ENCODE measurements around the gene USP6NL.

DNA sequence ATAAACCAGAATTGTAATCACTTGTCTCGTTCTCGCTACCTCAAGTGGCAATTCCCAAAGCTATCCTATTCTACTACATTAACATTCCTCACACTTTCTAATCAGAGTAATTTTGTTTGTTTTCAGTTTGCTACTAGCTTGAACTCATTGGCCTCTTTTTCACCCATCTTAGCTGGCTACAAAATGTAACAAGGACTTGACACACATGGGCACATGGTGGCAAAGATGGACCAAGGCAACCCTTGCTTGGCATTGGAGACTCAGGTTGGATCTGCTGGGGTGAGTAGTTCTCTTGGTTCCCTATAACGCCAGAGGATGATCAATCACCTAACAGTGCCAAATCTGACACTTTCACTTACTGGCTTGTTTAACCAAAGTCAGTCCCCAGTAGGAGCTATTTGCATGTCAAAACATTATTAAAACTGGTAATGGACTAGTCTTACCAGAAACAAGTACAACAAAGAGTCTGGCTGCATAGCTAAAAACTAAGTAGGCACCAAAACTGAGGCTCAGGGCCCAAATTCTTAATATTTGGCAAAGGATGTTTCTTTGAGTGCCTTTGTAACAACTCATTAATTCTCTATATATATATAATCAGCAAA, 1.9 kb downstream of the USP6NL start:
- TF ChIP-seq POLR2AphosphoS5 (IDR thresholded peaks at IDR 0.05; ENCODE audit: low read depth, low read length) = no peak
- no peak for TF ChIP-seq TAF1 (IDR thresholded peaks at IDR 0.05; ENCODE audit: borderline replicate concordance, insufficient read depth, low read length)
- TF ChIP-seq, protein P1, sequence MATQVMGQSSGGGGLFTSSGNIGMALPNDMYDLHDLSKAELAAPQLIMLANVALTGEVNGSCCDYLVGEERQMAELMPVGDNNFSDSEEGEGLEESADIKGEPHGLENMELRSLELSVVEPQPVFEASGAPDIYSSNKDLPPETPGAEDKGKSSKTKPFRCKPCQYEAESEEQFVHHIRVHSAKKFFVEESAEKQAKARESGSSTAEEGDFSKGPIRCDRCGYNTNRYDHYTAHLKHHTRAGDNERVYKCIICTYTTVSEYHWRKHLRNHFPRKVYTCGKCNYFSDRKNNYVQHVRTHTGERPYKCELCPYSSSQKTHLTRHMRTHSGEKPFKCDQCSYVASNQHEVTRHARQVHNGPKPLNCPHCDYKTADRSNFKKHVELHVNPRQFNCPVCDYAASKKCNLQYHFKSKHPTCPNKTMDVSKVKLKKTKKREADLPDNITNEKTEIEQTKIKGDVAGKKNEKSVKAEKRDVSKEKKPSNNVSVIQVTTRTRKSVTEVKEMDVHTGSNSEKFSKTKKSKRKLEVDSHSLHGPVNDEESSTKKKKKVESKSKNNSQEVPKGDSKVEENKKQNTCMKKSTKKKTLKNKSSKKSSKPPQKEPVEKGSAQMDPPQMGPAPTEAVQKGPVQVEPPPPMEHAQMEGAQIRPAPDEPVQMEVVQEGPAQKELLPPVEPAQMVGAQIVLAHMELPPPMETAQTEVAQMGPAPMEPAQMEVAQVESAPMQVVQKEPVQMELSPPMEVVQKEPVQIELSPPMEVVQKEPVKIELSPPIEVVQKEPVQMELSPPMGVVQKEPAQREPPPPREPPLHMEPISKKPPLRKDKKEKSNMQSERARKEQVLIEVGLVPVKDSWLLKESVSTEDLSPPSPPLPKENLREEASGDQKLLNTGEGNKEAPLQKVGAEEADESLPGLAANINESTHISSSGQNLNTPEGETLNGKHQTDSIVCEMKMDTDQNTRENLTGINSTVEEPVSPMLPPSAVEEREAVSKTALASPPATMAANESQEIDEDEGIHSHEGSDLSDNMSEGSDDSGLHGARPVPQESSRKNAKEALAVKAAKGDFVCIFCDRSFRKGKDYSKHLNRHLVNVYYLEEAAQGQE (IDR thresholded peaks at IDR 0.05; ENCODE audit: insufficient read depth in 1 of 2, low read depth in 2 of 2, low read length in 2 of 2) = no peak
- no peak for TF ChIP-seq SIN3A (IDR thresholded peaks at IDR 0.05; ENCODE audit: borderline replicate concordance, insufficient read depth, low read length)

Data from PFSK-1 (cell line).